MM.1S (cell line): ENCODE measurements around the gene HCFC2.

Source experiments
- DNase-seq: peaks from one replicate; pipeline ENCODE4 v3.0.0-alpha.2; 2015
- H2AFZ ChIP-seq: fragments of 300-600 bp; sonication (generic); 2 replicates; pipeline ENCODE4 v1.6.0; 2016; ENCODE audit warnings: antibody characterized with exemption, low read length
- H3F3A ChIP-seq: fragments of 300-600 bp; sonication (generic); 2 replicates; pipeline ENCODE4 v1.6.1; 2016; ENCODE audit warnings: mild to moderate bottlenecking, antibody characterized with exemption, low read length, moderate library complexity, mixed read lengths; ENCODE audit not compliant: insufficient read depth
- H3K27ac ChIP-seq: fragments of 300-600 bp; sonication (generic); 2 replicates; pipeline ENCODE4 v1.5.1; 2016; ENCODE audit warnings: mild to moderate bottlenecking, low read length
- H3K27me3 ChIP-seq: fragments of 300-600 bp; sonication (generic); replicated peaks from 2 replicates; pipeline ENCODE4 v1.6.0; 2016; ENCODE audit warnings: low read length; ENCODE audit not compliant: insufficient read depth
- H3K36me3 ChIP-seq: fragments of 300-600 bp; sonication (generic); replicated peaks from 2 replicates; pipeline ENCODE4 v1.6.1; 2016; ENCODE audit warnings: mild to moderate bottlenecking, low read length, mixed read lengths; ENCODE audit not compliant: insufficient read depth
- H3K4me1 ChIP-seq: fragments of 300-600 bp; sonication (generic); 2 replicates; pipeline ENCODE4 v1.6.1; 2016; ENCODE audit warnings: low read length, mixed read lengths
- H3K4me2 ChIP-seq: fragments of 300-600 bp; sonication (generic); 2 replicates; pipeline ENCODE4 v1.6.0; 2016; ENCODE audit warnings: low read depth, low read length
- H3K4me3 ChIP-seq: fragments of 300-600 bp; sonication (generic); 2 replicates; pipeline ENCODE4 v1.5.1; 2016; ENCODE audit warnings: low read length, mixed read lengths
- H3K79me2 ChIP-seq: fragments of 300-600 bp; sonication (generic); 2 replicates; pipeline ENCODE4 v1.6.1; 2016; ENCODE audit warnings: mixed run types, low read length, mixed read lengths
- H3K9ac ChIP-seq: fragments of 300-600 bp; sonication (generic); 2 replicates; pipeline ENCODE4 v1.6.1; 2016; ENCODE audit warnings: low read length, mixed read lengths
- H3K9me2 ChIP-seq: fragments of 300-600 bp; sonication (generic); replicated peaks from 2 replicates; pipeline ENCODE4 v1.6.1; 2016; ENCODE audit warnings: mild to moderate bottlenecking, low read length, mixed read lengths; ENCODE audit not compliant: insufficient read depth
- H3K9me3 ChIP-seq: fragments of 300-600 bp; sonication (generic); replicated peaks from 2 replicates; pipeline ENCODE4 v1.6.1; 2016; ENCODE audit warnings: mild to moderate bottlenecking, low read length, mixed read lengths; ENCODE audit not compliant: insufficient read depth
- H4K20me1 ChIP-seq: fragments of 300-600 bp; sonication (generic); 2 replicates; pipeline ENCODE4 v1.6.1; 2016; ENCODE audit warnings: mild to moderate bottlenecking, low read length, moderate library complexity, mixed read lengths; ENCODE audit not compliant: insufficient read depth
- CTCF ChIP-seq: fragments of 300-600 bp; sonication (generic); IDR thresholded peaks from 2 replicates; pipeline ENCODE4 v1.5.1; 2016; ENCODE audit warnings: antibody characterized with exemption, low read length, mixed read lengths
- EZH2 ChIP-seq: fragments of 300-600 bp; sonication (generic); optimal IDR thresholded peaks from 2 replicates; pipeline ENCODE3; 2017; ENCODE audit warnings: low read depth, mild to moderate bottlenecking, antibody characterized with exemption, low read length, mixed read lengths
- EZH2phosphoT487 ChIP-seq: fragments of 300-600 bp; sonication (generic); IDR thresholded peaks from 2 replicates; pipeline ENCODE4 v1.6.1; 2018; ENCODE audit warnings: antibody characterized with exemption, low read length

Gene HCFC2

GRCh38 chr12:104154286-104154685, 90.0 kb downstream of the HCFC2 start:
- no peak for DNase-seq
- H3F3A ChIP-seq, result no peaks in the 10 kb centered on the region
- no peak overlapping the region for H3K27ac ChIP-seq

GRCh38 chr12:104154806-104155205, 90.5 kb downstream of the HCFC2 start:
- TF ChIP-seq EZH2phosphoT487 (no peak), CTCF (no peak), EZH2 (no peak)
- H3K4me1 ChIP-seq, result no peaks in the 10 kb centered on the region
- no peak overlapping the region for H3K27ac ChIP-seq
- H3K27me3 ChIP-seq, result no peaks in the 10 kb centered on the region
- DNase-seq, result no peak
- H3K36me3 ChIP-seq, result no peaks in the 10 kb centered on the region
- no peak overlapping the region for H2AFZ ChIP-seq
- no peaks in the 10 kb centered on the region for H4K20me1 ChIP-seq
- H3K4me3 ChIP-seq, result no peak overlapping the region
- H3K9me3 ChIP-seq, result no peaks in the 10 kb centered on the region
- H3F3A ChIP-seq, result no peaks in the 10 kb centered on the region
- no peaks in the 10 kb centered on the region for H3K79me2 ChIP-seq
- no peak overlapping the region for H3K9ac ChIP-seq
- H3K9me2 ChIP-seq, result no peaks in the 10 kb centered on the region
- no peak overlapping the region for H3K4me2 ChIP-seq

More at GRCh38 chr12:104154286-104154685, 90.0 kb downstream of the HCFC2 start:
- no peaks in the 10 kb centered on the region for H3K79me2 ChIP-seq
- H3K36me3 ChIP-seq, result no peaks in the 10 kb centered on the region
- no peaks in the 10 kb centered on the region for H4K20me1 ChIP-seq
- no peaks in the 10 kb centered on the region for H3K9me3 ChIP-seq
- no peaks in the 10 kb centered on the region for H3K9me2 ChIP-seq
- no peak overlapping the region for H2AFZ ChIP-seq
- no peaks in the 10 kb centered on the region for H3K4me1 ChIP-seq
- TF ChIP-seq CTCF, result no peak
- no peak for TF ChIP-seq EZH2
- no peak for TF ChIP-seq EZH2phosphoT487
- no peak overlapping the region for H3K4me2 ChIP-seq
- H3K27me3 ChIP-seq, result no peaks in the 10 kb centered on the region
- no peak overlapping the region for H3K9ac ChIP-seq
- H3K4me3 ChIP-seq, result no peak overlapping the region
